ENCODE data around the gene GOLGA6L25. TPM values are rescaled to one million over a fixed set of nuclear protein-coding genes. Genes with fewer than 3 reads are reported as not detected.
"Not testable (repeated sequence)": the region's sequence is repeated elsewhere in the genome, so short reads cannot be mapped to it uniquely, and the experiment has no call there.

GOLGA6L25 gene, protein sequence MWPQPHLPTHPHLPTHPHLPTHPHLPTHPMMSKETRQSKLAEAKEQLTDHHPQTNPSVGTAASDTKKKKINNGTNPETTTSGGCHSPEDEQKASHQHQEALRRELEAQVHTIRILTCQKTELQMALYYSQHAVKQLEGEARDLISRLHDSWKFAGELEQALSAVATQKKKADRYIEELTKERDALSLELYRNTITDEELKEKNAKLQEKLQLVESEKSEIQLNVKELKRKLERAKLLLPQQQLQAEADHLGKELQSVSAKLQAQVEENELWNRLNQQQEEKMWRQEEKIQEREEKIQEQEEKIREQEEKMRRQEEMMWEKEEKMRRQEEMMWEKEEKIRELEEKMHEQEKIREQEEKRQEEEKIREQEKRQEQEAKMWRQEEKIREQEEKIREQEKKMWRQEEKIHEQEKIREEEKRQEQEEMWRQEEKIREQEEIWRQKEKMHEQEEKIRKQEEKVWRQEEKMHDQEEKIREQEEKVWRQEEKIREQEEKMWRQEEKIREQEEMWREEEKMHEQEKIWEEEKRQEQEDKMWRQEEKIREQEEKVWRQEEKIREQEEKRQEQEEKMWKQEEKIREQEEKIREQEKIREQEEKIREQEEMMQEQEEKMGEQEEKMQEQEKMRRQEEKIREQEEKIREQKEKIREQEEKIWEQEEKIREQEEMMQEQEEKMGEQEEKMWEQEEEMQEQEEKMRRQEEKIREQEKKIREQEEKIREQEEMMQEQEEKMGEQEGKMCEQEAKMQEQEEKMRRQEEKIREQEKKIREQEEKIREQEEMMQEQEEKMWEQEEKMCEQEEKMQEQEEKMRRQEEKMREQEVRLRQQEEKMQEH
- total RNA-seq (not detected), polyA plus RNA-seq (not detected), total RNA-seq (not detected)

DNA sequence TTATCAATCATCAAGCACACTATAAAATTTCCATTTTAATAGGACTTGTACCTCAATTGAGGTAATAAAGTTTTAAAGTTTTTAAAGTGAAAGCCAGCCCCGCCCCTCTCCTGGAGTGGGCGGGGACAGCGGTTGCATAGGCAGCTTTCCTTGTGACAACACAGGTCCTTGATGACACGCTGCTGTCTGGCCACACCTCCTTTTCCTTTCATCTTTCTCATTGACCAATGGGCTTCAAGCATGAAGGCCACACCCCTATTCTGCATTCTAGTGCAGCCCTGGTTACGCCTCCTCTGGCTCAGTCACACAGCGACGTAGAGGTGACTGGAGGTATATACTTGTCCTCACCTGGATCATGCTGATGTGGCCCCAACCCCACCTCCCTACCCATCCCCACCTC, at the start of gene GOLGA6L25:
Gene GOLGA6L25 (plus strand): TSS at position 301 of the 400 bp plus-strand sequence. CDS start 61 bp downstream, at position 362.
- DNase-seq; H3K27me3 ChIP-seq (ENCODE audit: control insufficient read depth in 2 of 2, insufficient read depth in 2 of 2, low read length in 2 of 2); H3K9me3 ChIP-seq (ENCODE audit: control insufficient read depth in 2 of 3, low read length in 3 of 3); H3K27me3 Mint-ChIP-seq; H3K9me3 Mint-ChIP-seq; H3K4me3 Mint-ChIP-seq; intact Hi-C loops (cut with micrococcal nuclease); ATAC-seq; H3K36me3 Mint-ChIP-seq; CTCF ChIA-PET; H3K4me1 ChIP-seq (ENCODE audit: control insufficient read depth in 2 of 2, insufficient read depth in 2 of 2, low read length in 2 of 2); H3K4me3 ChIP-seq (ENCODE audit: low read length); H3K27ac Mint-ChIP-seq; H3K27ac ChIP-seq (ENCODE audit: low read depth, low read length); H3K4me1 Mint-ChIP-seq; POLR2A ChIA-PET; H3K36me3 ChIP-seq (ENCODE audit: control insufficient read depth in 2 of 3, insufficient read depth in 3 of 3, low read length in 3 of 3): not testable (repeated sequence)

DNA sequence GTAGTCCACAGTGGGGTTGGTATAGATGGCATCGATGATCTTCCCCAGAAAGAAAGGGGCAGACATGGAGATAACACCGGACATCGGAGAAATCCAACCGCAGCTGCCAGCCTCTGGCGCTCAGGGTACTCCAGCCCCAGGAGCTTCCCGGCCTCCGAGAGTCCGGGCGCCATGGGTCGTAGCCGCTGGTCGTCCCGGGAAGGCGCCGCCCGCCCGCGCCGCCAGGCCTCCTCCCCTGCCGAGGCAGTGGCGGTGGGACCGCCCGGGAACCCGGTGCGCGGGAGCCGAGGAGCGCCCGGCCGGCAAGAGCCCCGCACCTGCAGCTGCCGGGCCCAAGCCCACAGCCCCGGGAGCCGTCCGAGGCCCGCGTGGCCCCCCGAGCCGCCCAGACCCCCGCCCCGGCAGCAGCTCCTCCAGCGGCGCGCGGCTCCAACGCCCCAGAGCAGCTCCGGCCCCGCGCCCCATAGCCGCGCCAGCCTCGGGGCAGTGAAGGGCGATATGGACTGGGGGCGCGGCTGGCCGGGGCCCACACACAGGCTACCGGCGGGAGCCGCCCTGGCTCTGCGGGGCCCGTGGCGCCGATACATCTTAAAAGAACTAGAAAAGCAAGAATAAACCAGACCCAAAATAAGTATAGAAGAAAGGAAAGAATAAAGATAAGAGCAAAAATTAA, 45.0 kb upstream of the GOLGA6L25 start:
- H3K27ac ChIP-seq (ENCODE audit: low read depth, low read length); H3K36me3 ChIP-seq (ENCODE audit: control insufficient read depth in 2 of 3, insufficient read depth in 3 of 3, low read length in 3 of 3); H3K9me3 ChIP-seq (ENCODE audit: control insufficient read depth in 2 of 3, low read length in 3 of 3); POLR2A ChIA-PET; ATAC-seq; intact Hi-C loops (cut with micrococcal nuclease); H3K9me3 Mint-ChIP-seq; H3K27ac Mint-ChIP-seq; H3K36me3 Mint-ChIP-seq; CTCF ChIA-PET; H3K27me3 ChIP-seq (ENCODE audit: control insufficient read depth in 2 of 2, insufficient read depth in 2 of 2, low read length in 2 of 2); H3K27me3 Mint-ChIP-seq; H3K4me3 Mint-ChIP-seq; H3K4me1 Mint-ChIP-seq; H3K4me3 ChIP-seq (ENCODE audit: low read length); H3K4me1 ChIP-seq (ENCODE audit: control insufficient read depth in 2 of 2, insufficient read depth in 2 of 2, low read length in 2 of 2); DNase-seq: not testable (repeated sequence)

DNA sequence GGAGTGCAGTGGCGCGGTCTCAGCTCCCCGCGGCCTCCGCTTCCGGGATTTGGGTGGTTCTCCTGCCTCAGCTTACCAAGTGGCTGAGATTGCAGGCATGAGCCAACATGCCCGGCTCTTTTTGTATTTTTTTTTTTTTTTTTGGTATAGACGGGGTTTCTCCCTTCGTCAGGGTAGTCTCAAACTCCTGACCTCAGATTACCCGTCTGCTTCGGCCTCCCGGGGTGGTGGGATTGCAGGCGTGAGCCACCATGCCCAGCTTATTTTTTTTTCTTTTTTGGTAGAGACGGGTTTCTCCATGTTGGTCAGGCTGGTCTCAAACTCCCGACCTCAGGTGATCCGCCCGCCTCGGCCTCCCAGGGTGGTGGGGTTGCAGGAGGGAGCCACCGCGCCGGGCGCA, 39.2 kb upstream of the GOLGA6L25 start:
- CTCF ChIA-PET; H3K36me3 ChIP-seq (ENCODE audit: control insufficient read depth in 2 of 3, insufficient read depth in 3 of 3, low read length in 3 of 3); H3K27me3 ChIP-seq (ENCODE audit: control insufficient read depth in 2 of 2, insufficient read depth in 2 of 2, low read length in 2 of 2); H3K9me3 Mint-ChIP-seq; DNase-seq; intact Hi-C loops (cut with micrococcal nuclease); H3K4me3 Mint-ChIP-seq; H3K4me1 Mint-ChIP-seq; POLR2A ChIA-PET; H3K27ac Mint-ChIP-seq; H3K4me1 ChIP-seq (ENCODE audit: control insufficient read depth in 2 of 2, insufficient read depth in 2 of 2, low read length in 2 of 2); H3K9me3 ChIP-seq (ENCODE audit: control insufficient read depth in 2 of 3, low read length in 3 of 3); ATAC-seq; H3K27ac ChIP-seq (ENCODE audit: low read depth, low read length); H3K4me3 ChIP-seq (ENCODE audit: low read length); H3K27me3 Mint-ChIP-seq; H3K36me3 Mint-ChIP-seq: not testable (repeated sequence)

DNA sequence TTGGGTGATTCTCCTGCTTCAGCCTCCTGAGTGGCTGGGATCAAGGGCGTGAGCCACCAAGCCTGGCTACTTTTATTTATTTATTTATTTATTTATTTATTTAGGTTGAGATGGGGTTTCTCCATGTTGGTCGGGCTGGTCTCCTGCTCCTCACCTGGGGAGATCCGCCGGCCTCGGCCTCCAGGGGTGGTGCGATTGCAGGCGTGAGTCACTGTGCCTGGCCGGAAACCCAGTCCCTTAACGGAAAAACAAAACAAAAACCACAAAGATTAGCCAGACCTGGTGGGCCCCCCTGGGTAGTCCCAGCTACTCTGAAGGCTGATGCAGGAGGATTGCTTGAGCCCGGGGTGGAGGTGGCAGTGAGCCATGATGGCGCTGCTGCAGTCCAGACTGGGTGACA, 38.2 kb upstream of the GOLGA6L25 start:
- H3K27me3 Mint-ChIP-seq; H3K4me1 Mint-ChIP-seq; CTCF ChIA-PET; H3K27ac Mint-ChIP-seq; POLR2A ChIA-PET; H3K4me3 Mint-ChIP-seq; H3K9me3 Mint-ChIP-seq; H3K36me3 ChIP-seq (ENCODE audit: control insufficient read depth in 2 of 3, insufficient read depth in 3 of 3, low read length in 3 of 3); H3K4me3 ChIP-seq (ENCODE audit: low read length); H3K27me3 ChIP-seq (ENCODE audit: control insufficient read depth in 2 of 2, insufficient read depth in 2 of 2, low read length in 2 of 2); H3K27ac ChIP-seq (ENCODE audit: low read depth, low read length); ATAC-seq; H3K4me1 ChIP-seq (ENCODE audit: control insufficient read depth in 2 of 2, insufficient read depth in 2 of 2, low read length in 2 of 2); H3K9me3 ChIP-seq (ENCODE audit: control insufficient read depth in 2 of 3, low read length in 3 of 3); H3K36me3 Mint-ChIP-seq; intact Hi-C loops (cut with micrococcal nuclease); DNase-seq: not testable (repeated sequence)

DNA sequence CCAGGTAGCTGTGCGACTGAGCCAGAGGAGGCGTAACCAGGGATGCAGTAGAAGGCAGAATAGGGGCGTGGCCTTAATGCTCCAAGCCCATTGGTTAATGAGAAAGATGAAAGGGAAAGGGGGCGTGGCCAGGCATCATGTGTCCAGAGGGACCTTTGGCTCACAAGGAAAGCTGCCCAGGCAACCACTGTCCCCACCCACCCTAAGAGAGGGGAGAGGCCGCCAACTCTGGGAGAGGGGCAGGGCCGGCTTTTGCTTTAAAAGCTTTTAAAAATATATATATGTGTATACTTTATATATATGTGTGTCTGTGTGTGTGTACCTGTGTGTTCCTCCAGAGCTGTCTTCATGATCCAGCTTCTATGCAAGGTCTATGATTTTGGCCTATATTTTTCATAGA, 20.4 kb upstream of the GOLGA6L25 start, which contains the start of gene GOLGA8G:
Gene GOLGA8G (minus strand): TSS at position 18 of the 400 bp plus-strand sequence. CDS start 62 bp downstream, outside the sequence.
- H3K4me1 ChIP-seq (ENCODE audit: control insufficient read depth in 2 of 2, insufficient read depth in 2 of 2, low read length in 2 of 2); POLR2A ChIA-PET; ATAC-seq; H3K4me3 Mint-ChIP-seq; intact Hi-C loops (cut with micrococcal nuclease); H3K36me3 ChIP-seq (ENCODE audit: control insufficient read depth in 2 of 3, insufficient read depth in 3 of 3, low read length in 3 of 3); H3K4me1 Mint-ChIP-seq; H3K9me3 ChIP-seq (ENCODE audit: control insufficient read depth in 2 of 3, low read length in 3 of 3); CTCF ChIA-PET; H3K27ac Mint-ChIP-seq; H3K27me3 ChIP-seq (ENCODE audit: control insufficient read depth in 2 of 2, insufficient read depth in 2 of 2, low read length in 2 of 2); H3K36me3 Mint-ChIP-seq; H3K27me3 Mint-ChIP-seq; H3K9me3 Mint-ChIP-seq; DNase-seq; H3K4me3 ChIP-seq (ENCODE audit: low read length); H3K27ac ChIP-seq (ENCODE audit: low read depth, low read length): not testable (repeated sequence)

DNA sequence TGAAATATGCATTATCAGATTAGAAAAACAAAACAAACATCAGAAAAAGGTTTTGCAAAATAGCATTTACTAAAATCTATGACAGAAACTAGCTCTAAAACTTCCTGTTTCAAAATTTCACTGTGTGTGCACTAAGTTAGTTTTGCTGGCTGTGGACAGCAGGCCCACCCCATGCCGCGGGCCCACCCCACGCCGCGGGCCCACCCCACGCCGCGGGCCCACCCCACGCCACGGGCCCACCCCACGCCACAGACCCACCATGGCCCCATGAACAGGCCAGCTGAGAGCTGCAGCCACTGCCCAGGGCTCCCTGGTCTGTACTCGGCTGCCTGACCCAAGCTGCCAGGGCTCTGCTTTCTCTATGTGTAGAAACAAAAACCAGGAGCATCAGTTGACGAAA, 20.0 kb downstream of the GOLGA6L25 start:
- ATAC-seq; H3K4me3 Mint-ChIP-seq; H3K9me3 Mint-ChIP-seq; H3K4me3 ChIP-seq (ENCODE audit: low read length); intact Hi-C loops (cut with micrococcal nuclease); H3K27me3 ChIP-seq (ENCODE audit: control insufficient read depth in 2 of 2, insufficient read depth in 2 of 2, low read length in 2 of 2); H3K4me1 ChIP-seq (ENCODE audit: control insufficient read depth in 2 of 2, insufficient read depth in 2 of 2, low read length in 2 of 2); H3K4me1 Mint-ChIP-seq; H3K36me3 Mint-ChIP-seq; CTCF ChIA-PET; H3K27ac ChIP-seq (ENCODE audit: low read depth, low read length); H3K9me3 ChIP-seq (ENCODE audit: control insufficient read depth in 2 of 3, low read length in 3 of 3); H3K27ac Mint-ChIP-seq; DNase-seq; POLR2A ChIA-PET; H3K36me3 ChIP-seq (ENCODE audit: control insufficient read depth in 2 of 3, insufficient read depth in 3 of 3, low read length in 3 of 3); H3K27me3 Mint-ChIP-seq: not testable (repeated sequence)

Data from naive thymus-derived CD4-positive, alpha-beta T cell (primary cell).